PFSK-1 (cell line): ENCODE data around the gene PCLAF.

Experiments used
- POLR2AphosphoS5 ChIP-seq: IDR thresholded peaks from 2 replicates; pipeline ENCODE4 v1.6.1; 2012; ENCODE audit warnings: low read depth, mild to moderate bottlenecking, control low read depth, low read length, moderate library complexity
- REST ChIP-seq, 2 experiments: IDR thresholded peaks; 2 replicates each; pipeline versions ENCODE4 v1.6.1 to v1.8.0; 2011 to 2012; ENCODE audit warnings: low read depth in 2 of 2, low read length in 2 of 2, control low read depth in 1 of 2, inconsistent platforms in 1 of 2, mild to moderate bottlenecking in 1 of 2, moderate library complexity in 1 of 2; ENCODE audit not compliant: insufficient read depth in 1 of 2
- TAF1 ChIP-seq: IDR thresholded peaks from 2 replicates; pipeline ENCODE4 v1.6.1; 2012; ENCODE audit warnings: low read length, control low read depth, borderline replicate concordance; ENCODE audit not compliant: insufficient read depth

GRCh38 chr15:64314456-64314855, 66.8 kb downstream of the PCLAF start:
- TF ChIP-seq REST (IDR thresholded peaks at IDR 0.05; ENCODE audit: insufficient read depth in 1 of 2, low read depth in 2 of 2, low read length in 2 of 2) (no peak), POLR2AphosphoS5 (no peak), TAF1 (no peak)
